GM23338 (cell line): ENCODE measurements around the gene LCN10. TPM values are rescaled to one million over a fixed set of nuclear protein-coding genes. Genes with fewer than 3 reads are reported as not detected.

Experiments
- ATAC-seq: fragments of 200-7000 bp; cut with Tn5 transposase; 3 replicates; pipeline ENCODE4 v1.9.1; 2020
- DNase-seq: peaks from one replicate; pipeline ENCODE4 v3.0.0-alpha.2; 2015; ENCODE audit warnings: low spot score
- H2AFZ ChIP-seq: fragments of 200-600 bp; sonication (generic); 2 replicates; pipeline ENCODE4 v1.8.0; 2016; ENCODE audit warnings: antibody characterized with exemption, mild to moderate bottlenecking, moderate library complexity
- H3F3A ChIP-seq: fragments of 200-600 bp; sonication (generic); replicated peaks from 2 replicates; pipeline ENCODE4 v1.8.0; 2017; ENCODE audit warnings: antibody characterized with exemption, mixed run types, low read depth
- H3K27ac ChIP-seq: fragments of 200-600 bp; sonication (generic); 2 replicates; pipeline ENCODE4 v1.6.1; 2016; ENCODE audit warnings: low read depth
- H3K27me3 ChIP-seq: fragments of 200-600 bp; sonication (generic); 2 replicates; pipeline ENCODE4 v1.8.0; 2016; ENCODE audit warnings: mild to moderate bottlenecking, mixed run types, moderate library complexity; ENCODE audit not compliant: insufficient read depth
- H3K36me3 ChIP-seq: fragments of 200-600 bp; sonication (generic); 2 replicates; pipeline ENCODE4 v1.8.0; 2016; ENCODE audit warnings: mild to moderate bottlenecking; ENCODE audit not compliant: insufficient read depth
- H3K4me1 ChIP-seq: fragments of 200-600 bp; sonication (generic); 2 replicates; pipeline ENCODE4 v1.8.0; 2016; ENCODE audit warnings: mild to moderate bottlenecking, moderate library complexity; ENCODE audit not compliant: insufficient read depth
- H3K4me2 ChIP-seq: fragments of 200-600 bp; sonication (generic); 2 replicates; pipeline ENCODE4 v1.7.1; 2017; ENCODE audit warnings: mixed run types
- H3K4me3 ChIP-seq: fragments of 200-600 bp; sonication (generic); 2 replicates; pipeline ENCODE4 v1.6.1; 2016; ENCODE audit warnings: mixed run types
- H3K79me2 ChIP-seq: fragments of 200-600 bp; sonication (generic); replicated peaks from 2 replicates; pipeline ENCODE4 v1.8.0; 2017; ENCODE audit warnings: mild to moderate bottlenecking; ENCODE audit not compliant: insufficient read depth
- H3K9me2 ChIP-seq: fragments of 200-600 bp; sonication (generic); 2 replicates; pipeline ENCODE4 v1.8.0; 2017; ENCODE audit not compliant: insufficient read depth
- H4K20me1 ChIP-seq: fragments of 200-600 bp; sonication (generic); replicated peaks from 2 replicates; pipeline ENCODE4 v1.8.0; 2017; ENCODE audit warnings: mild to moderate bottlenecking; ENCODE audit not compliant: insufficient read depth
- H3K27ac Mint-ChIP-seq: 2 replicates; pipeline ENCODE4 v1.8.0; 2020; ENCODE audit warnings: inconsistent platforms, mild to moderate bottlenecking, moderate library complexity, mixed read lengths
- H3K27me3 Mint-ChIP-seq: 3 replicates; pipeline ENCODE4 v1.8.0; 2022; ENCODE audit warnings: low read depth, mild to moderate bottlenecking, moderate library complexity, mixed read lengths, inconsistent platforms; ENCODE audit not compliant: insufficient read depth, poor library complexity
- H3K36me3 Mint-ChIP-seq: 3 replicates; pipeline ENCODE4 v1.8.0; 2021; ENCODE audit warnings: low read depth, mild to moderate bottlenecking, inconsistent platforms, moderate library complexity, mixed read lengths
- H3K4me1 Mint-ChIP-seq: 3 replicates; pipeline ENCODE4 v1.8.0; 2020; ENCODE audit warnings: mild to moderate bottlenecking, inconsistent platforms, mixed read lengths
- H3K4me3 Mint-ChIP-seq: 3 replicates; pipeline ENCODE4 v1.8.0; 2021; ENCODE audit warnings: moderate library complexity, mild to moderate bottlenecking, inconsistent platforms, mixed read lengths
- H3K9me3 Mint-ChIP-seq: 3 replicates; pipeline ENCODE4 v1.8.0; 2020; ENCODE audit warnings: moderate library complexity, mild to moderate bottlenecking, inconsistent platforms, mixed read lengths
- CREB1 ChIP-seq: fragments of 250-450 bp; sonication (Bioruptor Pico); IDR thresholded peaks from 2 replicates; pipeline ENCODE4 v1.5.0; 2020; ENCODE audit warnings: low read depth, mild to moderate bottlenecking, moderate library complexity
- CTCF ChIP-seq, 2 experiments: fragments of 200-600 bp in 1 of 2; sonication (generic) in 1 of 2; conservative IDR thresholded peaks; 2 replicates each; pipeline versions ENCODE4 v1.5.1 to v1.6.1; 2016 to 2017; ENCODE audit warnings: antibody characterized with exemption in 2 of 2, low read depth in 2 of 2, mild to moderate bottlenecking in 2 of 2, moderate library complexity in 1 of 2
- ETS1 ChIP-seq: IDR thresholded peaks from 2 replicates; pipeline ENCODE4 v1.6.1; 2016; ENCODE audit warnings: antibody characterized with exemption
- EZH2 ChIP-seq: fragments of 200-600 bp; sonication (generic); IDR thresholded peaks from one replicate; pipeline ENCODE4 v1.8.0; 2017; ENCODE audit warnings: antibody characterized with exemption, mild to moderate bottlenecking, low read depth; ENCODE audit not compliant: unreplicated experiment
- EZH2phosphoT487 ChIP-seq: fragments of 200-600 bp; sonication (generic); IDR thresholded peaks from one replicate; pipeline ENCODE4 v1.8.1; 2018; ENCODE audit warnings: antibody characterized with exemption; ENCODE audit not compliant: unreplicated experiment
- JUNB ChIP-seq: IDR thresholded peaks from one replicate; pipeline ENCODE4 v1.6.1; 2016; ENCODE audit warnings: antibody characterized with exemption; ENCODE audit not compliant: unreplicated experiment
- NANOG ChIP-seq: IDR thresholded peaks from 2 replicates; pipeline ENCODE4 v1.6.1; 2016; ENCODE audit warnings: antibody characterized with exemption, borderline replicate concordance
- POLR2AphosphoS5 ChIP-seq: IDR thresholded peaks from 2 replicates; pipeline ENCODE4 v1.6.1; 2016; ENCODE audit warnings: antibody characterized with exemption, low read depth
- REST ChIP-seq: IDR thresholded peaks from one replicate; pipeline ENCODE4 v1.6.1; 2018; ENCODE audit warnings: antibody characterized with exemption; ENCODE audit not compliant: unreplicated experiment
- STAT1 ChIP-seq: IDR thresholded peaks from one replicate; pipeline ENCODE4 v1.6.1; 2016; ENCODE audit warnings: antibody characterized with exemption; ENCODE audit not compliant: unreplicated experiment
- ZNF114 ChIP-seq: fragments of 250-450 bp; sonication (Bioruptor Pico); IDR thresholded peaks from 2 replicates; pipeline ENCODE4 v1.5.0; 2020; ENCODE audit warnings: mild to moderate bottlenecking, moderate library complexity
- ZNF331 ChIP-seq: fragments of 250-450 bp; sonication (Bioruptor Pico); IDR thresholded peaks from 2 replicates; pipeline ENCODE4 v1.5.0; 2020; ENCODE audit warnings: low read depth, mild to moderate bottlenecking, moderate library complexity
- ZNF462 ChIP-seq: fragments of 250-450 bp; sonication (Bioruptor Pico); IDR thresholded peaks from 2 replicates; pipeline ENCODE4 v1.5.0; 2020; ENCODE audit warnings: mild to moderate bottlenecking, moderate library complexity
- polyA plus RNA-seq: library from polyadenylated mRNA; unstranded; fragments of >200 nt; fragmentation: Nextera tagmentation; extraction: Ambion mirVana; gene quantifications from 2 replicates; pipeline ENCODE4 v1.2.1, GENCODE V29; 2016
- total RNA-seq: library from RNA; depleted of rRNA; stranded (reverse); fragments of >200 nt; shearing (Covaris generic); gene quantifications from 2 replicates; pipeline ENCODE4 v1.2.3, GENCODE V29; 2014

Gene LCN10
- total and polyA plus RNA-seq, 2 experiments from 2014 or later = 0.45 to 0.74 TPM

- Mint-ChIP-seq H3K4me1 (peaks cover 5% of the 10 kb centered on the region), H3K9me3 (no peaks in the 10 kb centered on the region), H3K4me3 (peak overlapping the region; percentile 71), H3K27ac (no peak overlapping the region), H3K27me3 (peaks cover 24% of the 10 kb centered on the region), H3K36me3 (peaks cover 3% of the 10 kb centered on the region; the same call in 1 of the 3 replicates)
- H3K4me2 ChIP-seq = peak overlapping the region; percentile 90
- ATAC-seq = no peak
- no peak overlapping the region for H2AFZ ChIP-seq
- H3K4me1 ChIP-seq = peaks cover 4% of the 10 kb centered on the region; the same call in 1 of the 2 replicates
- no peaks in the 10 kb centered on the region for H3K9me2 ChIP-seq
- peaks cover 11% of the 10 kb centered on the region for H4K20me1 ChIP-seq
- H3K36me3 ChIP-seq = no peaks in the 10 kb centered on the region
- H3K79me2 ChIP-seq = peaks cover 10% of the 10 kb centered on the region; the same call in 1 of the 2 replicates
- no peak overlapping the region for H3K27ac ChIP-seq
- TF ChIP-seq NANOG (no peak), CREB1 (no peak), EZH2 (no peak), JUNB (no peak), CTCF (conservative IDR thresholded peaks at IDR 0.05; ENCODE audit: low read depth in 2 of 2) (no peak), ETS1 (no peak), STAT1 (no peak), ZNF331 (CRISPR knock-in tag) (no peak), ZNF462 (CRISPR knock-in tag) (no peak), EZH2phosphoT487 (no peak), POLR2AphosphoS5 (no peak), REST (no peak), ZNF114 (CRISPR knock-in tag) (no peak)
- H3F3A ChIP-seq = 0 out of 2 replicates have a peak, but pooled peaks cover 7% of the 10 kb centered on the region
- peaks cover 13% of the 10 kb centered on the region for H3K27me3 ChIP-seq
- no peak for DNase-seq
- H3K4me3 ChIP-seq = peak overlapping the region; percentile 75
Observed at GRCh38 chr9:136713550-136713949, 29.2 kb downstream of the LCN10 start.
